G401.6 (cell line): Measurements from ENCODE around the gene TM9SF1.

Experiments
- FAIRE-seq: peaks from 2 replicates; lab custom pipeline; 2012; peaks lifted over from hg19 to GRCh38; lab: Jason Lieb, UNC

TM9SF1 gene

DNA sequence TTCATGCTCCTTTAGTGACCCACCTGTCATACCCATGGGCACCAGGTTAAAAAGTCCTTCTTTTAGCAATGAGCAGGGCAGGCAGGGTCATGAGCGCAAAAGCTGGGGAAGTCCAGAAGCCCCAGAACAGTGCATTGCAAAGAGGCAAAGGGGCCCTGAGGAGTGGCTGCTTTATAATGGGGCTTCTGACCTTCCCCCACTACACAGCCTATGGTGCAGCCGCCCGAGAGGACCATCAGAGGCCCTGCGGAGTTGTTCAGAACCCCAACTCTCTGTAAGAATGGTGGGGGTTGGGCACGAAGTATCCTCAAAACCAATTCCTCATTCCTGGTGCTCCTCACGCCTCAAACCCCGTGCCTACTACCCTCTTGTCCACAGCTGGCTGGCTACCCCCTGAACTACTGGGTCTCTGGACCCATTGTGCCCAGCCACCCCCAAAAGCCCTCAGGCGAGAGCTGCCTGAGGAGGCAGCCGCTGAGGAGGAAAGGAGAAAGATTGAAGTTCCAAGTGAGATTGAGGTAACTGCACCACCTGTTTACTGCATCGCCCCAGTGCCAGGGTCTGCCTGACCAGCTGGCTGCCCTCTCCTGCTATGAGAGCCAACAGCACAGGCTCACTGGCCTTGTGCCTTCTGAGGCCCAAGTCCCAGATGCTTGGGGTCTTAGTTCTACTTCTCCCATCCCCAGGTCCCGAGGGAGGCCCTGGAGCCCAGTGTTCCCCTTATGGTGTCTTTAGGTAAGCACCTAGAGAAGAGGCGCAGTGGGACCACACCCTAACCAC is 16.7 kb downstream of the TM9SF1 start:
- no peak for FAIRE-seq

DNA sequence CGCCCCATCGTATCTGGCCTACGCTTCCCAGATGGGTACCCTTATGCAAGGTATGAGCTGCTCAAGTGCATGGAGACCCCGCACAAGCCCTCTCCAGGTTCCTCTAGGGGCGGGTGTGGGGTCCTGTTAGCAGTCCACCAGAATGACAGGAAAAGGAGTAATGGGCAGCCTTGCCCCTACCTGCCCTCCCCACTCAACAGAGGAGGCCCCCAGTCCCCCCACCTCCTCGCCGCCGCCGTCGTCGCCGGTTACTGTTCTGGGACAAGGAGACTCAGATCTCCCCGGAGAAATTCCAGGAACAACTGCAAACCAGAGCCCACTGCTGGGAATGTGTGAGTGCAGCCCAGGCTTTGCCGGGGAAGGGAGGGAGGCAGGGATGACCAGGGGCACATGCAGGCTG is 17.4 kb downstream of the TM9SF1 start:
- no peak for FAIRE-seq

DNA sequence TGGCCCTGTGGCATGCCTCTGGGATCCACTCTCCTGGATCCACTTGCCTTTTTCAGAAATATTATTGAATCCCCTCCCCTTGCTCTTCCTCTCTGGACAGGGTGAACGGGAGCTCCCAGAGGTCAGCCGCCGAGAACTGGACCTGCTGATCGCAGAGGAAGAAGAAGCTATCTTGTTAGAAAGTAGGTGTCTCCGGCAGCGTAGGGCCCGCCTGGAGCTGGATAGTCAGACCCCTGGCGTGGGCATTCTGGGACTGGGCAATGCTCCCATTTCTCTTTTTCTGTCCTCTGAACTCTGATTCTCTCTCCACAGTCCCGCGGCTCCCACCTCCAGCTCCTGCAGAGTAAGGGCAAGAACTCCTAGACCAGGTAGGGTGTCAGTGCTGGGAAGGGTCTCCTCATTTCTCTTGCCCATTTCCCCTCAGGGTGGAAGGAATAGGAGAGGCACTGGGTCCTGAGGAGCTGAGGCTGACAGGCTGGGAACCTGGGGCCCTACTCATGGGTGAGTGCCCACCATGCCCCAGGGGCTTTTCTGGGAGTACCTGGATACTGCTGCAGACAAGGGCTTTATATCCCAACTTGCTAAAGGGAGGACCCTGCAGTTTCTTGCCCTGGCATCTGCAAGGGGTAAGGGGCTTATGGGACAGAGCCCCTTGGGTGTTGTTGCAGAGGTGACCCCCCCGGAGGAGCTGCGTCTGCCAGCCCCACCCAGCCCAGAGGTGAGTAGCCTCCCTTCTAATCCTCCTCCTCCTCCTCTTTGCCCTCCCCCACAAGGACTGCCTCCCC is 18.0 kb downstream of the TM9SF1 start:
- no peak for FAIRE-seq

DNA sequence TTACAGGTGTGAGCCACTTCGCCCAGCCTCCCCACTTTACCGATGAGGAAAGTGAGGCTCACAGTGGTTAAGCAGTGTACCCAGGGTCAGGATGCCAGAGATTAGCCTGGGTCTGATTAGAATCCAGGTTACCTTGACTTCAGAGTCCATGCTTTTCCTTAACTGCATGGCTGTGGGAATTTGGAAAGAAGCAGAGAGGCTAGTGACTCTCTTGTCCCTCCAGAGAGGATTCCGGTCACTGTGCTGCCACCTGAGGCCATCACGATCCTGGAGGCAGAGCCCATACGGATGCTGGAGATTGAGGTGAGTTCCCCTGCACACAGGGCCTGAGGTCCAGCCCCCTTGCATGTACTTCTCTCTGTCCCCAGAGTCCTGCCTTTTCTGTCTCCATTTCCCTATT is 18.6 kb downstream of the TM9SF1 start:
- FAIRE-seq = no peak

DNA sequence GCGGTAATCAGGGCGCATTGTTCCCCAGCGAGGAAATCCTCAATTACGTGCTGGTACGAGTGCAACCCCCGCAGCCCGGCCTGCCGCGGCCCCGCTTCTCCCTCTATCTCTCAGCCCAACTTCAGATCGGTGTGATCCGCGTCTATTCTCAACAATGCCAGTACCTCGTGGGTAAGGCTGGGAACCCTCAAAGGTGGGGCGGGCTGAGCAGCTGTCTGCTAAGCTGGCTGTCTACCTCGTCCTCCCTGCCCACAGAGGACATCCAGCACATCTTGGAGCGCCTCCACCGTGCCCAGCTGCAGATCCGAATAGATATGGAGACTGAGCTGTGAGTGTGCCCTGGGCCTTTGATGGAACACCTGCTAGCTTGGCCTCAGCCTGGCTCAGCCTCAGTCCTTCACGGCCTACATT is 22.4 kb downstream of the TM9SF1 start:
- FAIRE-seq = no peak

DNA sequence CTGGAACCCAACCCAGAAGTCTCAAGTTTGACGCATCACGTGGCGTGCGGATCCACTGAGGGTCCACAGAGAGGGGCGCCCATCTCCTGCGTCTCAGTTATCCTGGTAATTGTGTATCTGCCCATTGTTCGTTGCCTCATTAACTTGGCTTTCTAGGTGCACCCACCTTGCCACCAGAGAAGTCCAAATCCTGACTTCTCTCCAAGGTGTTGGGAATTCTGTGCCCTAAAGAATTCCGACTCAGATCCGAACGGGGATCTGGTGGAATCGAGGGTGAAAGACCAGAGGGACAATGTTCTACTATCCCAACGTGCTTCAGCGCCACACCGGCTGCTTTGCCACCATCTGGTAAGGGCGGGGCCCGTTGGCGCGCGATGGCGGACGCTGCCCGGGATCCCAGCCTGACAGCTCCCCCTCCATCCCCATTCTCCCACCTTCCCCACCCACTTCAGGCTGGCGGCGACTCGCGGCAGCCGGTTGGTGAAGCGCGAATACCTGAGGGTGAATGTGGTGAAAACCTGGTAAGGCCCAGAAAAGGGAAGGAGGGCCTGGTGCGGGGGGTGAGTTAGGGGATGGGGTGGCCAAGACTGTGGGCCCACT is 22.9 kb downstream of the TM9SF1 start:
- FAIRE-seq = no peak

DNA sequence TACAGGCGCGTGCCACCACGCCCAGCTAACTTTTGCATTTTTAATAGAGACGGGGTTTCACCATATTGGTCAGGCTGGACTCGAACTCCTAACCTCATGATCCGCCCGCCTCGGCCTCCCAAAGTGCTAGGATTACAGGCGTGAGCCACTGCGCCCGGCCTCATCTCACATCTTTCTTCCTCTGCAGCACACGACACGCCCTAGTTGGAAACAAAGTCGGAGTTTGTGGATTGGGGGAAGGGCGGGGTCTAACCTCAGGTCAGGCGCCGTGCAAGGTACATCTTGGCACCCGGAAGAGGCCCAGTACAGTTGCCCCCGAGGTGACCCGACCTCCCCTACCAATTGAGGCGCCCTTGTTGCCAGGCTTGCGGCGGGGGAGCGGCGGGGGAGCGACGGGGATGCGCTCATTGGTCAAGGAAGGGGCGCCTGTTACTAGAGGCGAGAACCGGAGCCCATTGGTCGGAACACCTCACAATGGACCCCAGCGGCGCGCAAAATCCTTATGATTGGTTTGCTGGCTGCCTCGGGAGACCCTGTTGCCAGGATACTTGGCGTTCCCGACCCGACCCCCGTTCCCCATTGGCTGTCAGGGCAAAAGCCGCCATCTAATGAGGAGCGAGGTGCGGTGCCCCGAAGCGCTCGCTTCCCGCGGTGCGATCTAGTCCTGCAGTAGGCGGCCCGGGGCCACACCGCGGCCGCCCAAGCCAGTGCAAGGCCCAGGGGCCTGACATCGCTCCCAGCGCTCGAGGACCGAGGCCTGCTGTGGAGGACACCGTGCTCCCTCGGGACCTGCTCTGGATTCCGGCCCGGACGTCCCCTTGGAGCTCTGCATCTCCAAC is 23.6 kb downstream of the TM9SF1 start, which contains the start of gene REC8:
Gene REC8 (plus strand): TSS at position 659 of the 839 bp plus-strand sequence. CDS start 473 bp downstream, outside the sequence.
- no peak for FAIRE-seq

DNA sequence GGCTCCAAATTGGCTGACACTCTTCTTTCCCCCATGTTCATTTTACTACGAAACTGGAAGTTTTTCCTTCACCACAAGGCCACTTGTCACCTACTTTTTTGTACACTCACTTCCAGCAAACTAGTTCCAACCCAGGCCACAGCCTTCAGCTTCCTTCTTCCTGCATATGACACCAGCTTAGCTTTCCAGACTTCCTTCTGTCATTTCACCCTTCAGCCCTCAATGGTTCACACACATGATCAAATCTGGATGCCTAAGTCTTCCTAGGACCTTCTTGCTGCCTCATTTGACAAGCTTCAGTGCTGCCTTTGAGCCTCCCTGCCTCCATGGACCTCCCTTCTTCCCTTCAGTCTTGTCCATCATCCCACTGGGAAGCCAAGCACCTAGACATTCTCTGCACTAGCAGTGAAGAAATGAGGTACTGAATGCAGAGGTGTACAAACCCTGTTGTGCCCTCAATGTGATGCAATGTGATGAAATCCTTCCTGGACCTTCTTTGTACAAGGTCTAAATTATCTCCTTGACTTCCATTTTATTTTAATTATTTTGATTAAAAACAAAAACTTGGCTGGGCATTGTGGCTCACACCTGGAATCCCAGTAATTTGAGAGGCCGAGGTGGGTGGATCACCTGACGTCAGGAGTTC is 27.6 kb downstream of the TM9SF1 start:
- no peak for FAIRE-seq

DNA sequence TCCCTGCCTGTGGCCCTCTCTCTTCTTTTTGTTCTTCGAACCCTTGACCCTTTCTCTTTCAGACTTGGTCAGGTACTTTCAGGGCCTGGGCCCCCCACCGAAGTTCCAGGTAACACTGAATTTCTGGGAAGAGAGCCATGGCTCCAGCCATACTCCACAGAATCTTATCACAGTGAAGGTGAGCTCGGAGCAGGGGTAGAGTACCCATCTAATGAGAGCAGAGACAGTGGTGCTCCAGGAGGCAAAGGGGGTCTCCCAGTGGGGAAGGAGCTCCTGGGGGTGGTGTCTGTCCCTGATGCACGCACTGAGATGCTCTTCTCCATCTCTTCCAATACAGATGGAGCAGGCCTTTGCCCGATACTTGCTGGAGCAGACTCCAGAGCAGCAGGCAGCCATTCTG is 29.5 kb downstream of the TM9SF1 start:
- FAIRE-seq = no peak

DNA sequence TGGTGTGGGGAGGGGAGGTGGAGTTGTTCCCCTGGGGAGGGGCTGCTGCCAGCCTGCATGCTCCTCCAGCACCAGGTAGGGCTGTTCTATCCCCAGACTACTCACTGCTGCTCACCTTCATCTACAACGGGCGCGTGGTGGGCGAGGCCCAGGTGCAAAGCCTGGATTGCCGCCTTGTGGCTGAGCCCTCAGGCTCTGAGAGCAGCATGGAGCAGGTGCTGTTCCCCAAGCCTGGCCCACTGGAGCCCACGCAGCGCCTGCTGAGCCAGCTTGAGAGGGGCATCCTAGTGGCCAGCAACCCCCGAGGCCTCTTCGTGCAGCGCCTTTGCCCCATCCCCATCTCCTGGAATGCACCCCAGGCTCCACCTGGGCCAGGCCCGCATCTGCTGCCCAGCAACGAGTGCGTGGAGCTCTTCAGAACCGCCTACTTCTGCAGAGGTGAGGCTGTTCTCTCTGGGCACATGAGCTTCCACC is 30.7 kb downstream of the TM9SF1 start:
- no peak for FAIRE-seq

DNA sequence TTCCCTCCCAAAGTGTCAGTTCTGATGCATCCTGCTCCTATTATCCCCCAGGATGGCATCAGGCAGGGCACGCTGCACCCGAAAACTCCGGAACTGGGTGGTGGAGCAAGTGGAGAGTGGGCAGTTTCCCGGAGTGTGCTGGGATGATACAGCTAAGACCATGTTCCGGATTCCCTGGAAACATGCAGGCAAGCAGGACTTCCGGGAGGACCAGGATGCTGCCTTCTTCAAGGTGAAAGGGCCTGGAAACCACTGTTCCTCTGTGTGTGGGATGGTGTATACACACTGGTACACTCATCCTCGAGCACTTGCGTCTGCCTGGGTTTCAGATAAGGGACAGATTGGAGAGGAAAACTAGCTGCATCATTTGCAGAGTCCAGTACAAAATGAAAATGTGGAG is 33.1 kb downstream of the TM9SF1 start:
- FAIRE-seq = no peak

DNA sequence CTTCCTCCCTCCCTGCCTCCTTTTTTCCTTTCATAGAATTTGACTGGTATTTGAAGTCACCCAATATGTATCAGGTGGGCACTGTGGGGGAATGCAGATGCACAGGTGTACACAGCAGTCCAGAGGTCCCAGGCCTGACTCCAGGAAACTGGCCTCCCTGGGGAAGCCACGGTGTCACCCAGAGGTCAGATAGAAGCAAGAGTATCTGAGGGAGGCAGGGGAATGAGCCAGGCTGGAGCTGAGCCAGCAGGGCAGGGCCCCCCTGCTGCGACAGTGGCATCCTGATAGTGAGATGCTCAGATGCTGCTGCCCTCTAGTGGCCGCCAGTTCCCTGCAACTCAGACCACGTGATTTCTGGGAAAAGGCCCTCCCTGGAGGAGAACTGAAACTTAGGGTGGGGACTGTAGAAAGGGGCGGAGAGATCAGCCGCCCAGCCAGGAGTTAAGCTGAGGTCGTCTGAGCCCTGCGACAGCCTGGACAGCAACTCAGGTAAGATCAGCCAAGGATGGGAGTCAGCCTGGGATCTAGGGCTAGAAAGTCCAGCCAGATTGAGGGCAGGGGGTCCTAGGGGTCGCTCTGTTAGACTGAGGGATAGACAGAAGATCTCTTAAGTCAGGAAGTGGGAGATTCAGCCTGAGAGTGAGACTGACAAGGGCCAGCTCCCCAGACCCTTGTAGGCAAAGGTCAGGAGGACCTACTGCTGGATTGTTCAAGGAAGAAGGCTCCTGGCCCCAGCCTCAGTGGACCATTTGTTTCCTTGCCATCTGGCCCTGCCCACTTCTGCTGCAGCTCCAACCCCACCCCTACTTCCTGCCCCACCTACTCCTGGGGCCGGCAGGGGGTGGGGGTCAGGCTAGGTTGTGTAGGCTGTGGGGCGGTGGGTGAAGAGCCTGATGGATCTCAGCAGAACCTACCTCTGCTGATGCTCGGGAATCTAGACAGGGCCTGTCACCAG is 34.1 kb downstream of the TM9SF1 start, which contains the start of gene IRF9:
Gene IRF9 (plus strand): TSS at position 416 of the 955 bp plus-strand sequence. CDS start 880 bp downstream, outside the sequence.
- peak; percentile 91 for FAIRE-seq

DNA sequence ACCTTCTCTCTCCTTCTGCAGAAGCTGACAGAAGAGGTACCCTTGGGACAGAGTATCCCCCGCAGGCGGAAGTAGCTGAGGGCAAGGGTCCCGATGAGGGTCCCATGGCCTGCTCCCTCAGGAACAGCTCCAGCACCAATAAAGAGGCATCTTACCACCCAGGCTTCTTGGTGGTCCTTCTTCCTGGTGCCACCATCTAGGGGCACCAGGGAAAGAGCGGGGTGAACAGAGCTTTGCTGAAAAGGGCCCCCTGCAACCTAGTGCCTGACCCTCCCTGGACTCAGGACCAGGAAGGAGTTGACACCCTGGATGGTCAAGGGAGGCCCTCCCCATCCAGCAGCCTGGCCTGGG is 34.8 kb downstream of the TM9SF1 start:
- no peak for FAIRE-seq

DNA sequence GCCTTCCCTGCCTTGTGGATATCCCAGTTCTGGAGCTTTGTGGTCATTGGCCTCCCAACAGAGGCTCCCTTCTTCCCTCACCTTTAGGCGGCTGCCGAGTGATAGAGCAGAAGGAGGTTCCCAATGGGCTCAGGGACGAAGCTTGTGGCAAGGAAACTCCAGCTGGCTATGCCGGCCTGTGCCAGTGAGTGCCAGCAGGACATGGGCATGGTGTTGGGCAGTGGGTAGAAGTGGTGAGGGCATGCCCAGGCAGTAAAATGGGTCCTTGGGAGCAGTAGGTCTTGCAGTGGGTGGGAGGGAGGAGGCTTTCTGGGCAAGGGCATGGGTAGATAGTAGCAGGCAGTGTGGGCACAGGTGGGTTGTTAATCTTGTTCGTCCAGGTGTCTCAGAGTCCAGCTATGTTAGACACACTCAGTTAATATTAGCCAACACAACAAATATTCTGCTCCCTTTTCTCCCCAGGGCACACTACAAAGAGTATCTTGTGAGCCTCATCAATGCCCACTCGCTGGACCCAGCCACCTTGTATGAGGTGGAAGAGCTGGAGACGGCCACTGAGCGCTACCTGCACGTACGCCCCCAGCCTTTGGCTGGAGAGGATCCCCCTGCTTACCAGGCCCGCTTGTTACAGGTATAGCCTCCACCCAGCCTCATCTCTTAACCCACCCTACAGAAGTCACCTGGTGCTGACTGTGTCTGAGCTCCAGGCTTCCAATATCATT is 35.3 kb downstream of the TM9SF1 start:
- FAIRE-seq = no peak

DNA sequence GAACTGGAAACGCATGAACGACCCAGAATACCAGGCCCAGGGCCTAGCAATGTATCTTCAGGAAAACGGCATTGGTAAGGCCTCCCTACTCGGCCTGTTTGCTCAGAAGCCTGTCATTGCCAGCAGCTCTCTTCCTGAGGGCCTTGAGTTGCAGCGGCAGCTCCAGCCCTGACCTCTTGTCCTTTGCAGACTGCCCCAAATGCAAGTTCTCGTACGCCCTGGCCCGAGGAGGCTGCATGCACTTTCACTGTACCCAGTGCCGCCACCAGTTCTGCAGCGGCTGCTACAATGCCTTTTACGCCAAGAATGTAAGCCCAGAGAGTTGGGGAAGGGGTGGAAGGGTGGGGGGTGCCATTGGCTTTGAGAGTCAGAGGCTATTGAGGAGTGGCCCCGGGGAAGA is 37.9 kb downstream of the TM9SF1 start:
- no peak for FAIRE-seq

DNA sequence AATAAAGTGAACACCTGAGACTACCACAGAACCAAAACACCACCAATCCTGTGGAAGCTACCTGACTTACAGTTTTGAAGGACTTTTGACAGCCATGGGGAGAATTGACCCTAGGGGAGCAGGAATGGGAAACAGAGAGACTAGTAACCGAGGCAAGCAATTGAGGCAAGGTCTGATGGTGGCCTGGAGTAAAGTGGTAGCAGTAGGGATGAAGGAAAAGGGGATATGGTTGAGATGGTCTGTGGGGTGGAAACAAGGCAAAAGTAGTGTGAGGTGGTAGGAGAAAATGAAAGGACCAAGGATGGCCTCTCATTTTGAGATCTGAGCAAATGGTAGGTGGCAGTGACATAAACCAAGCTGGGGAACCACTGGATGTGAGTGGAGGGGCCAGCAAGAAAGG is 38.4 kb downstream of the TM9SF1 start:
- FAIRE-seq = no peak

DNA sequence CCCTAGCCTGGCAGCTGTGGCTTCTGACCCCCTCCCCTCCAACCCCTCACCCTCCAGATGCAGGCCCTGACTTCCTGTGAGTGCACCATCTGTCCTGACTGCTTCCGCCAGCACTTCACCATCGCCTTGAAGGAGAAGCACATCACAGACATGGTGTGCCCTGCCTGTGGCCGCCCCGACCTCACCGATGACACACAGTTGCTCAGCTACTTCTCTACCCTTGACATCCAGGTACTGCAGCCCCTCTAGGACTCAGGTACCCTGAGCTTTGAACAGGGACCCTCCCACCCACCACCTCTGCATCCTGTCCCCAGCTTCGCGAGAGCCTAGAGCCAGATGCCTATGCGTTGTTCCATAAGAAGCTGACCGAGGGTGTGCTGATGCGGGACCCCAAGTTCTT is 40.1 kb downstream of the TM9SF1 start:
- no peak for FAIRE-seq

DNA sequence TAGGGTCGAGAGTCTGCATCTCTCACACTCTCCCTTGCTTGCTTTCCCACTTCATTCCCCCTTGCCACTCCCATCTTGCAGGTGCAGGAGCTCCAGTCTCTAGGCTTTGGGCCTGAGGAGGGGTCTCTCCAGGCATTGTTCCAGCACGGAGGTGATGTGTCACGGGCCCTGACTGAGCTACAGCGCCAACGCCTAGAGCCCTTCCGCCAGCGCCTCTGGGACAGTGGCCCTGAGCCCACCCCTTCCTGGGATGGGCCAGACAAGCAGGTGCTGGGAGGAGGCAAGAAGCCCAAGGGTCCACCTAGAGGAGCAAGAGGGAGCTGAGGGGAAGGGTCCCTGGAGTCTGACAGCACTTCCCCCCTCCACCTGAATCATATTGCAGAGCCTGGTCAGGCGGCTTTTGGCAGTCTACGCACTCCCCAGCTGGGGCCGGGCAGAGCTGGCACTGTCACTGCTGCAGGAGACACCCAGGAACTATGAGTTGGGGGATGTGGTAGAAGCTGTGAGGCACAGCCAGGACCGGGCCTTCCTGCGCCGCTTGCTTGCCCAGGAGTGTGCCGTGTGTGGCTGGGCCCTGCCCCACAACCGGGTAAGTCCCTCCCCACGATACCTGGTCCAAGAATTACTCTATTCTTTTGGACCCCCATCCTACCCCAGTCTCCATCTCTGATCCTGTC is 43.7 kb downstream of the TM9SF1 start:
- no peak for FAIRE-seq

DNA sequence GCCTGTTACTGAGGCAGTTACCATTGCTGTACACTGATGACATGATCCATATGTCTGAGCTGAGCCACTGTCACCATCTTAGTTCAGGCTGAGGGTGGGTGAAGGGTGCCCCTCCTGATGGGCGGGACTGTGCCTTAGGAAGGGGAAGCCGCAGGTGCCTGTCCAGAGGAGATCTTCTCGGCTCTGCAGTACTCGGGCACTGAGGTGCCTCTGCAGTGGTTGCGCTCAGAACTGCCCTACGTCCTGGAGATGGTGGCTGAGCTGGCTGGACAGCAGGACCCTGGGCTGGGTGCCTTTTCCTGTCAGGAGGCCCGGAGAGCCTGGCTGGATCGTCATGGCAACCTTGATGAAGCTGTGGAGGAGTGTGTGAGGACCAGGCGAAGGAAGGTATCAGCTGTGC is 44.2 kb downstream of the TM9SF1 start:
- FAIRE-seq = no peak
